ENCODE data around the gene CA4.
"Not testable (repeated sequence)": the region's sequence is repeated elsewhere in the genome, so short reads cannot be mapped to it uniquely, and the experiment has no call there.

DNA sequence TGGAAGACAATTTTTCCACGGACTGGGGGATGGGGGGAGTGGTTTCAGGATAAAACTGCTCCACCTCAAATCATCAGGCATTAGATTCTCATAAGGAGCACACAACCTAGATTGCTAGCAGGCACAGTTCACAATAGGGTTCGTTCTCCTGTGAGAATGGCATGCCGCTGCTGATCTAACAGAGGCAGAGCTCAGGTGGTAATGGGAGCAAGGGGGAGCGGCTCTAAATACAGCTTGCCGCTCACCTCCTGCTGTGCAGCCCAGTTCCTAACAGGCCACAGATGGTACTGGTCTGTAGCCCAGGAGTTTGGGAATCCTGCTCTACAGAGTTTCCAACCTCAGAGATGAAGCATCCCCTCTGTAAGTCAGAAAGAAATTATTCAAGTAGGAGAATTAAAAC lies 27.0 kb downstream of the CA4 start:
- TF ChIP-seq EZH2 (IDR thresholded peaks at IDR 0.05); POLR2AphosphoS5 (IDR thresholded peaks at IDR 0.05; ENCODE audit: borderline replicate concordance, low read depth, low read length); FOXP2 (optimal IDR thresholded peaks at IDR 0.05; ENCODE audit: control extremely low read depth, extremely low read length, insufficient read depth): not testable (repeated sequence)

Data from SK-N-MC (cell line).